ENCODE measurements around the gene TMEM14A. TPM values are rescaled to one million over a fixed set of nuclear protein-coding genes. Genes with fewer than 3 reads are reported as not detected.

Gene TMEM14A
- total and polyA plus RNA-seq, 9 of the 15 experiments (the other 6 are each of a cell fraction or from before 2014, with no cell fraction given), result 3.5 to 43.3 (median 8.5) TPM

GRCh38 chr6:52641826-52642225 lies 29.1 kb upstream of the TMEM14A start (continued):
- TF ChIP-seq ZNF175 (CRISPR knock-in tag; IDR thresholded peaks at IDR 0.05; ENCODE audit: low read depth), result no peak
- no peak for TF ChIP-seq ZNF436 (CRISPR knock-in tag; IDR thresholded peaks at IDR 0.05)
- peak; percentile 72 for TF ChIP-seq SOX6 (IDR thresholded peaks at IDR 0.05)
- TF ChIP-seq PRMT5 (CRISPR knock-in tag; IDR thresholded peaks at IDR 0.05), result no peak
- TF ChIP-seq STAG1 (CRISPR knock-in tag; IDR thresholded peaks at IDR 0.05; ENCODE audit: borderline replicate concordance), result no peak
- TF ChIP-seq, protein P1, sequence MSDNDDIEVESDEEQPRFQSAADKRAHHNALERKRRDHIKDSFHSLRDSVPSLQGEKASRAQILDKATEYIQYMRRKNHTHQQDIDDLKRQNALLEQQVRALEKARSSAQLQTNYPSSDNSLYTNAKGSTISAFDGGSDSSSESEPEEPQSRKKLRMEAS (CRISPR knock-in tag; IDR thresholded peaks at IDR 0.05), result no peak
- TF ChIP-seq GATAD2B (IDR thresholded peaks at IDR 0.05; ENCODE audit: borderline replicate concordance), result no peak
- no peak for TF ChIP-seq THRB (CRISPR knock-in tag; conservative IDR thresholded peaks at IDR 0.05)
- no peak for TF ChIP-seq NFIX (CRISPR knock-in tag; IDR thresholded peaks at IDR 0.05; ENCODE audit: low read depth)
- TF ChIP-seq HMGN3 (IDR thresholded peaks at IDR 0.05; ENCODE audit: borderline replicate concordance, extremely low read depth, insufficient read length, low read depth, low read length), result no peak
- TF ChIP-seq MBD2 (IDR thresholded peaks at IDR 0.05; ENCODE audit: borderline replicate concordance, low read depth), result no peak
- TF ChIP-seq, protein P2, sequence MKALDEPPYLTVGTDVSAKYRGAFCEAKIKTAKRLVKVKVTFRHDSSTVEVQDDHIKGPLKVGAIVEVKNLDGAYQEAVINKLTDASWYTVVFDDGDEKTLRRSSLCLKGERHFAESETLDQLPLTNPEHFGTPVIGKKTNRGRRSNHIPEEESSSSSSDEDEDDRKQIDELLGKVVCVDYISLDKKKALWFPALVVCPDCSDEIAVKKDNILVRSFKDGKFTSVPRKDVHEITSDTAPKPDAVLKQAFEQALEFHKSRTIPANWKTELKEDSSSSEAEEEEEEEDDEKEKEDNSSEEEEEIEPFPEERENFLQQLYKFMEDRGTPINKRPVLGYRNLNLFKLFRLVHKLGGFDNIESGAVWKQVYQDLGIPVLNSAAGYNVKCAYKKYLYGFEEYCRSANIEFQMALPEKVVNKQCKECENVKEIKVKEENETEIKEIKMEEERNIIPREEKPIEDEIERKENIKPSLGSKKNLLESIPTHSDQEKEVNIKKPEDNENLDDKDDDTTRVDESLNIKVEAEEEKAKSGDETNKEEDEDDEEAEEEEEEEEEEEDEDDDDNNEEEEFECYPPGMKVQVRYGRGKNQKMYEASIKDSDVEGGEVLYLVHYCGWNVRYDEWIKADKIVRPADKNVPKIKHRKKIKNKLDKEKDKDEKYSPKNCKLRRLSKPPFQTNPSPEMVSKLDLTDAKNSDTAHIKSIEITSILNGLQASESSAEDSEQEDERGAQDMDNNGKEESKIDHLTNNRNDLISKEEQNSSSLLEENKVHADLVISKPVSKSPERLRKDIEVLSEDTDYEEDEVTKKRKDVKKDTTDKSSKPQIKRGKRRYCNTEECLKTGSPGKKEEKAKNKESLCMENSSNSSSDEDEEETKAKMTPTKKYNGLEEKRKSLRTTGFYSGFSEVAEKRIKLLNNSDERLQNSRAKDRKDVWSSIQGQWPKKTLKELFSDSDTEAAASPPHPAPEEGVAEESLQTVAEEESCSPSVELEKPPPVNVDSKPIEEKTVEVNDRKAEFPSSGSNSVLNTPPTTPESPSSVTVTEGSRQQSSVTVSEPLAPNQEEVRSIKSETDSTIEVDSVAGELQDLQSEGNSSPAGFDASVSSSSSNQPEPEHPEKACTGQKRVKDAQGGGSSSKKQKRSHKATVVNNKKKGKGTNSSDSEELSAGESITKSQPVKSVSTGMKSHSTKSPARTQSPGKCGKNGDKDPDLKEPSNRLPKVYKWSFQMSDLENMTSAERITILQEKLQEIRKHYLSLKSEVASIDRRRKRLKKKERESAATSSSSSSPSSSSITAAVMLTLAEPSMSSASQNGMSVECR (CRISPR knock-in tag; IDR thresholded peaks at IDR 0.05), result no peak
- TF ChIP-seq PYGO2 (tag; IDR thresholded peaks at IDR 0.05), result no peak
- no peak for TF ChIP-seq ZNF324 (CRISPR knock-in tag; IDR thresholded peaks at IDR 0.05)
- TF ChIP-seq ZNF140 (CRISPR knock-in tag; IDR thresholded peaks at IDR 0.05), result no peak
- no peak for TF ChIP-seq GATA2 (CRISPR knock-in tag; IDR thresholded peaks at IDR 0.05)
- TF ChIP-seq DEAF1 (CRISPR knock-in tag; IDR thresholded peaks at IDR 0.05), result no peak
- TF ChIP-seq, protein P3, sequence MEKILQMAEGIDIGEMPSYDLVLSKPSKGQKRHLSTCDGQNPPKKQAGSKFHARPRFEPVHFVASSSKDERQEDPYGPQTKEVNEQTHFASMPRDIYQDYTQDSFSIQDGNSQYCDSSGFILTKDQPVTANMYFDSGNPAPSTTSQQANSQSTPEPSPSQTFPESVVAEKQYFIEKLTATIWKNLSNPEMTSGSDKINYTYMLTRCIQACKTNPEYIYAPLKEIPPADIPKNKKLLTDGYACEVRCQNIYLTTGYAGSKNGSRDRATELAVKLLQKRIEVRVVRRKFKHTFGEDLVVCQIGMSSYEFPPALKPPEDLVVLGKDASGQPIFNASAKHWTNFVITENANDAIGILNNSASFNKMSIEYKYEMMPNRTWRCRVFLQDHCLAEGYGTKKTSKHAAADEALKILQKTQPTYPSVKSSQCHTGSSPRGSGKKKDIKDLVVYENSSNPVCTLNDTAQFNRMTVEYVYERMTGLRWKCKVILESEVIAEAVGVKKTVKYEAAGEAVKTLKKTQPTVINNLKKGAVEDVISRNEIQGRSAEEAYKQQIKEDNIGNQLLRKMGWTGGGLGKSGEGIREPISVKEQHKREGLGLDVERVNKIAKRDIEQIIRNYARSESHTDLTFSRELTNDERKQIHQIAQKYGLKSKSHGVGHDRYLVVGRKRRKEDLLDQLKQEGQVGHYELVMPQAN (IDR thresholded peaks at IDR 0.05; ENCODE audit: borderline replicate concordance), result no peak
- TF ChIP-seq ZNF311 (CRISPR knock-in tag; IDR thresholded peaks at IDR 0.05), result no peak

Measured in K562 (cell line).